Measurements from ENCODE around the gene GPR75.
"Not testable (repeated sequence)": the region's sequence is repeated elsewhere in the genome, so short reads cannot be mapped to it uniquely, and the experiment has no call there.

Gene GPR75

DNA sequence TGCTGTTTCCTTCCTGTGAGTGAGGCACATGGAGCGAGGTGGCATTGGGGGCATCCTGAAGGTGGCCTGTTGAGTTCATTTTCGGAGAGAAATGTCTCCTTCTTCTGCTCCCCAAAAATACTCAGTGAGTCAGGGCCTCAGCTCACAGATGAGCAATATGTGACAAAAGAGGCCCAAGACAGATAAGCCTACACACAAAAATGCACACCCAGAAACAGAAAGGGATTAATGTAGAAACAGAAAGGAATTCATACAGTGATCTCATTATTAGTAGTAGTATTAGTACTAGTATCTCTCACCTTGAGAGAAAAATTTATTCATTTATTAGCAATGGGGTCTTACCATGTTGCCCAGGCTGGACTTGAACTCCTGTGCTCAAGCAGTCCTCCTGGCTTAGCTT lies 5.1 kb downstream of the GPR75 start:
- in situ Hi-C loops (cut with HindIII; ENCODE audit: low sequenced_read_pairs): no loop called here

DNA sequence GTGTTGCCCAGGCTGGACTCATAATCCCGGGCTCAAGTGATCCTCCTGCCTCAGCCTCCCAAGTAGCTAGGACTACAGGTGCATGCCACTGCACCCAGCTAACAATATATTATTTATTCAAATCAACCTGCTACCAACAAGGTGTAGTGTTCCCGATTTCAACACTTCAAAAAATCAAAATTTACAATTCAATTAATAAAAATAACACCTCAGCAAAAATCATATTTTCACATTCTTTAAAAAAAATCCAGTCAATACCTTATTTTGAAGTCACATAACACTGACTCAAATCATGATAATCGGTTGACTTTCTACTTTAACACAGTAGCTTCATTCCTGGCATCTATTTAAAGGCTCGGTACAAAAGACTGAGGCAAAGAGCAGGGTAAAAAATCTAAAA lies 7.2 kb downstream of the GPR75 start:
- in situ Hi-C loops (cut with HindIII; ENCODE audit: low sequenced_read_pairs): no loop called here

DNA sequence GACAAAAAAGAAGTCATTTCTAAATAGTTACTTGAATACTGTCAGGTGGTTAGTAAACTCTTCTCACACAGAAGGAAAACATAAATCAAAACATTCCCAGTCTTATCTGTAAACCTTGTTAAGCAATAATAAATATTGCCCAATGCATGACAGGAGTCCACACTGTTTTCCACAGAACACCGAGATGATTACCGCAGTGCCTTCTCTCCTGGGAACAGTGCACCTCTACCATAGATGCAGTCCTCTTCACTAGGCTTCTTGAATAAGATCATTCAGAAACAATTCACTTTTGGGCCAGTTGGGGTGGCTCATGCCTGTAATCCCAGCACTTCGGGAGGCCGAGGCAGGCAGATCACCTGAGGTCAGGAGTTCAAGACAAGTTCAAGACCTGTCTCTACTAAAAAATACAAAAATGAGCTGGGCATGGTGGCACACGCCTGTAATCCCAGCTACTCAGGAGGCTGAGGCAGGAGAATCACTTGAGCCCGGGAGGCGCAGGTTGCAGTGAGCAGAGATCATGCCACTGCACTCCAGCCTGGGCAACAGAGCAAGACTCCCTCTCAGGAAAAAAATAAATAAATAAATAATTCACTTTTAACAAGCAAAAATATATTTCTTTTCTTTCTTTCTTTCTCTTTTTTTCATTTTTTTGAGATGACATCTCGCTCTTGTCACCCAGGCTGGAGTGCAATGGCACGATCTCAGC lies 8.6 kb downstream of the GPR75 start:
- in situ Hi-C loops (cut with HindIII; ENCODE audit: low sequenced_read_pairs): not testable (repeated sequence)

- in situ Hi-C loops (cut with HindIII; ENCODE audit: low sequenced_read_pairs): no loop called here
Observed at GRCh38 chr2:53848062-53848461, 11.7 kb downstream of the GPR75 start.

DNA sequence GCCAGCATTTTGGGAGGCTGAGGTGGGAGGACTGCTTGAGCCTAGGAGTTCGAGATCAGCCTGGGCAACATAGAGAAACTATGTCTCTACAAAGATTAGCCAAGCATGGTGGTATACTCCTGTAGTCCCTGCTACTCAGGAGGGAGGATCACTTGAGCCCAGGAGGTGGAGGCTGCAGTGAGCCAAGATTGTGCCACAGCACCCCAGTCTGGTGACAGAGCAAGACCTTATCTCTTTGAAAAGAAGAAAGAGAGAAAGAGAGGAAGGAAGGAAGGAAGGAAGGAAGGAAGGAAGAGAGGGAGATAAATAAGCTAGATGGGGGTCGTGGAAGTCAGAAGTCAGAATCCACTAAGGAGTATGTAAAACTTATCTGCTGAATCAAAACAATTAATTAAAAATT lies 16.2 kb downstream of the GPR75 start:
- in situ Hi-C loops (cut with HindIII; ENCODE audit: low sequenced_read_pairs): no loop called here

GRCh38 chr2:53842891-53843290 lies 16.9 kb downstream of the GPR75 start:
- in situ Hi-C loops (cut with HindIII; ENCODE audit: low sequenced_read_pairs): no loop called here

DNA sequence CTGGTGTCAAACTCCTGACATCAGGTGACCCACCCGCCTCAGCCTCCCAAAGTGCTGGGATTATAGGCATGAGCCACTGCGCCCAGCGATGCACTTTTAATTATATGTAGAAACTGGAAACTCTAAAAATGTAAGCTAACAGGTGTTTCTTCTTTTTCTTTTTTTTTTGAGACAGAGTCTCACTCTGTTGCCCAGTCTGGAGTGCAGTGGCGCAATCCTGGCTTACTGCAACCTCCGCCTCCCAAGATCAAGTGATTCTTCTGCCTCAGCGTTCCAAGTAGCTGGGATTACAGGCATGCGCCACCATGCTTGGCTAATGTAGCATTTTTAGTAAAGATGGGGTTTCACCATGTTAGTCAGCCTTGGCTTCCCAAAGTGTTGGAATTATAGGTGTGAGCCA lies 18.1 kb downstream of the GPR75 start:
- in situ Hi-C loops (cut with HindIII; ENCODE audit: low sequenced_read_pairs): not testable (repeated sequence)

- in situ Hi-C loops (cut with HindIII; ENCODE audit: low sequenced_read_pairs): no loop called here
Observed at GRCh38 chr2:53840580-53840979, 19.2 kb downstream of the GPR75 start.

GRCh38 chr2:53829980-53830290 lies 29.8 kb downstream of the GPR75 start:
- in situ Hi-C loops (cut with HindIII; ENCODE audit: low sequenced_read_pairs): not testable (repeated sequence)

DNA sequence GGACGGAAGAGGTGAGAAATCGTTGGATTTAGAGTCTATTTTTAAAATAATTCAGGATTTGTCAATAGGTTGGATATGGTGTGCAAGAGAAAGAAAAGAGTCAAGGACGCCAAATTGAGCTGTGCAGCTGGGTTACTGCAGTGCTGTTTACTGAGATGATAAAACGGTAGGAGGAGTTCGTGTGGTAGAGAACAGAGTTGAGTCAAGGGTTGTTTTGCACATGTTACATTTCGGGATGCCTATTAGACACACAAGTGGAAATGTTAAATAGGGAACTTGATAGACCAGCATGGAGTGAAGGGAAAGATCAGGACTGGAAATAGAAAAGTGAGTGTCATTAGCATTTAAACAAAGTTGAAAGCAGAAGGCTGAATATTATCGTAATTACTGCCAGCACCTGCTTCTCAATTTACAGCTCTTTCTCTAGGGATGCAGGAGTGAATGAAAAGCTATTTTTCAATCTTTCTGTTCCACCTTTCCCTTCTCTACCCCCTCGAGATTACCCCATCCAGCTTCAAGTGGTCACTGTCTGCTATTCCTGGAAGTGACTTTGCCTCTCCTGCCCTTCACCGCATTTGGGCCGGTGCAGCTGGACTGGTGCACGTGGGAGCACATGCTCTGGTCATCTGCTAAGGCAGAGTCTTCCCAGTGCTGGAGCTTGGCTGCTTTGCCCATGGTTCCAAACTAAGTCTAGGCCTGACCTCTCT lies 30.3 kb downstream of the GPR75 start:
- in situ Hi-C loops (cut with HindIII; ENCODE audit: low sequenced_read_pairs): no loop called here

- in situ Hi-C loops (cut with HindIII; ENCODE audit: low sequenced_read_pairs): no loop called here
Observed at GRCh38 chr2:53828331-53828730, 31.4 kb downstream of the GPR75 start.

DNA sequence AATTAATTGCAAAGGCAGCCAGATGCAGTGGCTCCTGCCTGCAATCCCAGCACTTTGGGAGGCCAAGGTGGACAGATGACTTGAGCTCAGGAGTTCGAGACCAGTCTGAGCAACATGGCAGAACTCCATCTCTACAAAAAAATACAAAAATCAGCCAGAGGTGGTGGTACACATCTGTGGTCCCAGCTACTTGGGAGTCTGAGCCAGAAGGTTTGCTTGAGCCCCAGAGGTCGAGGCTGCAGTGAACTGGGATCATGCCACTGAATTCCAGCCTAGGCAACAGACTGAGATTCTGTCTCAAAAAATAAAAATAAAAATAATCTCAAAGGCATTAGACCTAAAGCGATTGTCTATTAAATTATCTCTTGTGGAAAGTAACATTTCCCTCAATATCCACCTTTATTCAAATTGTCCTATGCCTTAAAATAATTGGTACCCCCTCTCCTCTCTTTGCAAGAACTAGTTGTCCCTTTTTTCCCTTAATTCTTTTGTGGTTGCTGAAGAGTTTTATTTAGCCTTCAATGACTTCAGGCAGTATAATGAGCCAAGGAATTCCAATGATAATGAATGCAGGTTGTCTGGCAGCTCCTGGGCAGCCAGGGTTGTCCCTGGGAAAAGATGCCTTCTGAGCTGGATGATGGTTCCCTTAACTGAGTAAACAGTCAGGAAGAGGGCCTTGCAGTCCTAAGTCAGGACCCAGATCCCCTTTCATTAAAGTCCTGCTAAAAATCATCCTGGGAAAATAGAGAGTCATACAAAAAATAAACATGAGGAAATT lies 32.2 kb downstream of the GPR75 start:
- in situ Hi-C loops (cut with HindIII; ENCODE audit: low sequenced_read_pairs): no loop called here

GRCh38 chr2:53826587-53827397 lies 33.0 kb downstream of the GPR75 start:
- in situ Hi-C loops (cut with HindIII; ENCODE audit: low sequenced_read_pairs): no loop called here

DNA sequence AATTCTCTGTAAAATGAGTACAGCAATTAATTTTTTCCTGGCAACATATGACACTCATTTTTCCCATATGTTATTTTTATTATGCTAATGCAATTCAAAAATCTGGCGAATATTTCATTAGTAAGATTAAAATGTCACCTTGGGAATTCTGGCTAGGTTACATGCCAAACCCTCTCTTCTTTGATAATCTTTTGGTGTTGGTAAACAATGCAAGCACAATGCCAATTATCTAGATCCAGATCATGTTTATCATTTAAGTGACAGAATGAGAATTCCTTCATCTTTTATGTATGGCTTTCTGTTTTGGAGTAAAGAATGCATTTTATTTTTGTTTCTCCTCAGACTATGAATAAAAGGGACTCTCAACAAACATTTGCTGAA lies 33.7 kb downstream of the GPR75 start:
- in situ Hi-C loops (cut with HindIII; ENCODE audit: low sequenced_read_pairs): no loop called here

DNA sequence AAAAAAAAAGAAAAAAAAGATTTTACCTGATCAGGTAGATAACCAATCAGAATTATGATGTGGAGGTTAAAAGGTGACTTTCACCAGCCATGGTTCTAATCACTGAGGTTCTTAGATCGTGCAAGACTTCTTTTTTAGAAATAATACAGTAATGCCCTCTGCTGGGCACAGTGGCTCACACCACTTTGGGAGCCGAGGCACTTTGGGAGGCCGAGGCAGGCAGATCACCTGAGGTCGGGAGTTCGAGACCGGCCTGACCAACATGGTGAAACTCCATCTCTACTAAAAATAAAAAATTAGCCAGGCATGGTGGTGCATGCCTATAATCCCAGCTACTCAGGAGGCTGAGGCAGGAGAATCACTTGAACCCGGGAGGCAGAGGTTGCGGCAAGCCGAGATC lies 36.1 kb downstream of the GPR75 start:
- in situ Hi-C loops (cut with HindIII; ENCODE audit: low sequenced_read_pairs): not testable (repeated sequence)

DNA sequence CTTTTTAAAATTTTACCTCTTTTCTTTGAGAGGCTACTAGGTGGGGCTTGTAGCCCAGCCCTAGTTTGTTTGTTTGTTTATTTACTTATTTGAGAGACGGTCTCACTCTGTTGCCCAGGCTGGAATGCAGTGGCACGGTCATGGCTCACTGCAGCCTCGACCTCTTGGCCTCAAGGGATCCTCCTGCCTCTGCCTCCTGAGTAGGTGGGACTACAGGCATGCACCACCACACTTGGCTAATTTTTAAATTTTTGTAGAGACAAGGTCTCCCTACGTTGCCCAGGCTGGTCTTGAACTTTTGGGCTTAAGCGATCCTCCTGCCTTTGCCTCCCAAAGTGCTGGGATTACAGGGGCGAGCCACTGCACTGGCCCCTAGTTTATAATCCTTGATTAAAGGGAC lies 38.0 kb downstream of the GPR75 start:
- in situ Hi-C loops (cut with HindIII; ENCODE audit: low sequenced_read_pairs): no loop called here

DNA sequence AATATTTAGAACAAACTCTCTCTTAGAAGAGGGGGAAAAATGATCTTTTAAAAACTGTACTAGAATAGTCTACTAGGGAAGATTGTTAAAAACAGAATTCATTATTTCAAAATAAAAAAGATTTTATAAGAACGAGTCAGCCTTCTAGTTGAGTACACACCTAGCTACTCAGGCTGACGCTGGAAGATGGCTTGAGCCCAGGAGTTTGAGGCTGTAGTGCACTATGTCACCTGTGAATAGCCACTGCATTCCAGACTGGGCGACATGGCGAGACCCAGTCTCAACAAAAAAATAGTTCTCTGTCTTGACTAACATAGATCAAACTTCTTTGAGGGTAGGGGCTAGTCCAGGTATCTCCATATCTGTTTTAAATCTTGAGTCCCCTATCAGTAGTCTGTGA lies 39.1 kb downstream of the GPR75 start:
- in situ Hi-C loops (cut with HindIII; ENCODE audit: low sequenced_read_pairs): no loop called here

DNA sequence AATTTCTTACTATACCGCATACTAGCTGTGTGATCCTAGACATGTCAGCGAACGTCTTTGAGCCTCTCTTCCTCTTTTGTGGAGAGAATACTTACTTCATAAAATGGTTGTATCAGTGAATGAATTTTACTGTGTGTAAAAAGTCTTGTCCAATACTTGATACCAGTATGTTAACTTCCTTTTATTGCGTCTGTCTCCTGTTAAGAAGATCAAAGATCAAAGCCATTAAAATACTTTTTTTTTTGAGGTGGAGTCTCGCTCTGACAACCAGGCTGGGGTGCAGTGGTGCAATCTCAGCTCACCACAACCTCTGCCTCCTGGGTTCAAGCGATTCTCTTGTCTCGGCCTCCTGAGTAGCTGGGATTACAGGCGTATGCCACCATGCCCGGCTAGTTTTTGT lies 39.7 kb downstream of the GPR75 start:
- in situ Hi-C loops (cut with HindIII; ENCODE audit: low sequenced_read_pairs): no loop called here

- in situ Hi-C loops (cut with HindIII; ENCODE audit: low sequenced_read_pairs): no loop called here
Observed at GRCh38 chr2:53819634-53820033, 40.1 kb downstream of the GPR75 start.

DNA sequence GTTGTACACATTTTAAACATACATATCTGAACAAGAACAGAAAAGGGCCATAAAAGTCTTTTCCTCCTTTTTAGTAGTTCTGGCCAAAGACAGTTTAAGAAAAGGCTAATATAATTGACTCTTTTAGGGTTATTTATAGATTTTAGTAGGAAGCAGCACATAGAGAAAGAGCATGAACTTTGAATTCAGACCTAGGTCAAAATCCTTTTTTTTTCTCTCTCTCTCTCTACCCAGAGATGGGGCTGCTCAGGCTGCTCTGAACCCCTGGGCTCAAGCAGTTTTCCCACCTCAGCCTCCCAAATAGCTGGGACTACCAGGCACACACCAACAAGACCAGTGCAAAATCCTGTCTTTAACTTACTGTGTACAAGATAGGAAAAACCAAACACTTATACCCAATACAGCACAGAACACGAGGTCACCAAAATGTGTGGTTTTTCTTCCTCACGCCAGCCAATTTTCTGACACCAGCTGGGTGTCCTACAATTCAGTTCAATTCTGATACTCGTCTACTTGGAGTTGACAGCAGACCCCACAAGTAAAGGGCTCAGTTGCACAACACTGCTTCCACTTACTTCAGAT lies 40.8 kb downstream of the GPR75 start:
- in situ Hi-C loops (cut with HindIII; ENCODE audit: low sequenced_read_pairs): no loop called here

DNA sequence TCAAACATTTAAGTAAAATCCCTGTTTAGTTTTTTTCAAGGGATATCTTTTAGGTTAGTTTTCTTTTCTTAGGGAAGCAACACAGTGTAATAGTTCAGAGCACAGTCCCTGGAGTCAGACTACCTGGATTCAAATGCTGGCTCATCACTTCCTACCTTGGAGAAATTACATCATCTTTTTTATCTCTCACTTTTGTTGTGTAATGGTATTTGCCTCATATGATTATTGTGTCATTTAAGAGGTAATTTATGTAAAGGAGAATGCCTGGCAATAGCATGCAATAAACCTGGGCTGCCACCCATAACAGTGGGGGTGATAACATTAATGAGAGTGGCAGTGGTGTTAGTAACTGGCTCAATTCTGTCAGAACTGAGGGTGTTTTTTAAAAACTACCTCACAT lies 46.6 kb downstream of the GPR75 start:
- in situ Hi-C loops (cut with HindIII; ENCODE audit: low sequenced_read_pairs): no loop called here
